A673 (cell line): Measurements from ENCODE around the gene AP1S3.
"Not testable (repeated sequence)": the region's sequence is repeated elsewhere in the genome, so short reads cannot be mapped to it uniquely, and the experiment has no call there.

ENCODE experiments used
- EZH2 ChIP-seq: fragments of 200-600 bp; sonication (generic); IDR thresholded peaks from 2 replicates; pipeline ENCODE4 v1.6.1; 2017; ENCODE audit warnings: borderline replicate concordance, low read depth, mild to moderate bottlenecking, mixed read lengths, antibody characterized with exemption, low read length; ENCODE audit not compliant: poor library complexity, severe bottlenecking
- TF ChIP-seq, protein P1 (sequence below): fragments of 300-800, 200-600 bp; sonication (generic); conservative IDR thresholded peaks from 2 replicates; pipeline ENCODE4 v1.5.1; 2017; ENCODE audit warnings: low read depth, mild to moderate bottlenecking, antibody characterized with exemption, low read length, moderate library complexity, mixed read lengths

- TF ChIP-seq, protein P1, sequence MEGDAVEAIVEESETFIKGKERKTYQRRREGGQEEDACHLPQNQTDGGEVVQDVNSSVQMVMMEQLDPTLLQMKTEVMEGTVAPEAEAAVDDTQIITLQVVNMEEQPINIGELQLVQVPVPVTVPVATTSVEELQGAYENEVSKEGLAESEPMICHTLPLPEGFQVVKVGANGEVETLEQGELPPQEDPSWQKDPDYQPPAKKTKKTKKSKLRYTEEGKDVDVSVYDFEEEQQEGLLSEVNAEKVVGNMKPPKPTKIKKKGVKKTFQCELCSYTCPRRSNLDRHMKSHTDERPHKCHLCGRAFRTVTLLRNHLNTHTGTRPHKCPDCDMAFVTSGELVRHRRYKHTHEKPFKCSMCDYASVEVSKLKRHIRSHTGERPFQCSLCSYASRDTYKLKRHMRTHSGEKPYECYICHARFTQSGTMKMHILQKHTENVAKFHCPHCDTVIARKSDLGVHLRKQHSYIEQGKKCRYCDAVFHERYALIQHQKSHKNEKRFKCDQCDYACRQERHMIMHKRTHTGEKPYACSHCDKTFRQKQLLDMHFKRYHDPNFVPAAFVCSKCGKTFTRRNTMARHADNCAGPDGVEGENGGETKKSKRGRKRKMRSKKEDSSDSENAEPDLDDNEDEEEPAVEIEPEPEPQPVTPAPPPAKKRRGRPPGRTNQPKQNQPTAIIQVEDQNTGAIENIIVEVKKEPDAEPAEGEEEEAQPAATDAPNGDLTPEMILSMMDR = not testable (repeated sequence)
- TF ChIP-seq EZH2 = not testable (repeated sequence)
Observed at GRCh38 chr2:223871661-223872060, 34.3 kb upstream of the AP1S3 start.
